ENCODE data around the gene PLPP1. TPM values are rescaled to one million over a fixed set of nuclear protein-coding genes. Genes with fewer than 3 reads are reported as not detected.
A peak's percentile ranks its signal among the peaks of the same experiment; 100 is the strongest.

PLPP1 gene
- total RNA-seq, 3 donors from 2014 or later, result 88.8 to 132 (median 122) TPM

GRCh38 chr5:55524816-55525215 is 9.9 kb downstream of the PLPP1 start:
- no peak for DNase-seq
- no peaks in the 10 kb centered on the region for H3K9me3 ChIP-seq

DNA sequence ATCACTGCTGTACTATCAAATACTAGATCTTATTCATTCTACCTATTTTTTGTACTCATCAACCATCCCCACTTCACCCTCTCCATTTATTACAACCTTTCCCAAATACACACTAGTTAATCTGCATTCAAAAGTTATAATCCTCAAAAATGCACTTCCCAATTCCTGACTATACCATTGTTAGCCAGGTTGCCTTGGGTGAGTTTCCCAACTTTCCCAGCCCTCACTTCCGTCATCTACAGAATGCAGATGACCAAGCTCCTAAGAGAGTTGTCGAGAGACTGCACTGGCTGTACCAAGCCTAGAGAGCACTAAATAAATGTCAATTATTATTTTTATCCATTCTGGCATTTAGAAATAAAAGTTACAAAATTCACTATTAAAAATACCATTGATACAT is 11.5 kb downstream of the PLPP1 start:
- intact Hi-C loops (cut with DNase I, micrococcal nuclease), result loop anchor here in 1 of 2 donors (10.0 kb wide), 1 partner anchor 118 kb away; no protein-coding TSS in a partner anchor
- TF ChIP-seq, protein P1, sequence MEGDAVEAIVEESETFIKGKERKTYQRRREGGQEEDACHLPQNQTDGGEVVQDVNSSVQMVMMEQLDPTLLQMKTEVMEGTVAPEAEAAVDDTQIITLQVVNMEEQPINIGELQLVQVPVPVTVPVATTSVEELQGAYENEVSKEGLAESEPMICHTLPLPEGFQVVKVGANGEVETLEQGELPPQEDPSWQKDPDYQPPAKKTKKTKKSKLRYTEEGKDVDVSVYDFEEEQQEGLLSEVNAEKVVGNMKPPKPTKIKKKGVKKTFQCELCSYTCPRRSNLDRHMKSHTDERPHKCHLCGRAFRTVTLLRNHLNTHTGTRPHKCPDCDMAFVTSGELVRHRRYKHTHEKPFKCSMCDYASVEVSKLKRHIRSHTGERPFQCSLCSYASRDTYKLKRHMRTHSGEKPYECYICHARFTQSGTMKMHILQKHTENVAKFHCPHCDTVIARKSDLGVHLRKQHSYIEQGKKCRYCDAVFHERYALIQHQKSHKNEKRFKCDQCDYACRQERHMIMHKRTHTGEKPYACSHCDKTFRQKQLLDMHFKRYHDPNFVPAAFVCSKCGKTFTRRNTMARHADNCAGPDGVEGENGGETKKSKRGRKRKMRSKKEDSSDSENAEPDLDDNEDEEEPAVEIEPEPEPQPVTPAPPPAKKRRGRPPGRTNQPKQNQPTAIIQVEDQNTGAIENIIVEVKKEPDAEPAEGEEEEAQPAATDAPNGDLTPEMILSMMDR (IDR thresholded peaks at IDR 0.05), result no peak
- H3K4me1 ChIP-seq (ENCODE audit: low read depth), result peaks cover 40% of the 10 kb centered on the region

More at GRCh38 chr5:55524816-55525215, 9.9 kb downstream of the PLPP1 start:
- Histone ChIP-seq H3K4me1 (ENCODE audit: low read depth) (peaks cover 30% of the 10 kb centered on the region), H3K4me3 (no peak overlapping the region), H3K36me3 (ENCODE audit: low read depth) (no peaks in the 10 kb centered on the region)
- ATAC-seq, result no peak
- TF ChIP-seq, protein P1 (IDR thresholded peaks at IDR 0.05), result no peak
- intact Hi-C loops (cut with DNase I, micrococcal nuclease), result loop anchor here in 1 of 2 donors (10.0 kb wide), 1 partner anchor 120 kb away; no protein-coding TSS in a partner anchor

GRCh38 chr5:55521881-55522280 is 12.9 kb downstream of the PLPP1 start:
- ATAC-seq (peak; percentile 35), DNase-seq (no peak)
- TF ChIP-seq, protein P1 (IDR thresholded peaks at IDR 0.05), result no peak
- intact Hi-C loops (cut with DNase I, micrococcal nuclease), result loop anchor here in 1 of 2 donors (10.0 kb wide), 1 partner anchor 117 kb away; no protein-coding TSS in a partner anchor
- Histone ChIP-seq H3K9me3 (no peaks in the 10 kb centered on the region), H3K36me3 (ENCODE audit: low read depth) (no peaks in the 10 kb centered on the region), H3K4me3 (no peak overlapping the region), H3K4me1 (ENCODE audit: low read depth) (peaks cover 54% of the 10 kb centered on the region)

More for the DNA sequence above, 11.5 kb downstream of the PLPP1 start:
- ATAC-seq (no peak), DNase-seq (no peak)
- Histone ChIP-seq H3K4me3 (no peak overlapping the region), H3K36me3 (ENCODE audit: low read depth) (no peaks in the 10 kb centered on the region), H3K9me3 (no peaks in the 10 kb centered on the region)

- TF ChIP-seq, protein P1 (IDR thresholded peaks at IDR 0.05), result no peak
- intact Hi-C loops (cut with DNase I, micrococcal nuclease), result loop anchor here in 1 of 2 donors (10.0 kb wide), 1 partner anchor 115 kb away; no protein-coding TSS in a partner anchor
- Histone ChIP-seq H3K4me3 (no peak overlapping the region), H3K36me3 (ENCODE audit: low read depth) (no peaks in the 10 kb centered on the region), H3K9me3 (no peaks in the 10 kb centered on the region), H3K4me1 (ENCODE audit: low read depth) (peaks cover 67% of the 10 kb centered on the region)
- DNase-seq (no peak), ATAC-seq (peak; percentile 73)
These were observed 14.5 kb downstream of the PLPP1 start for GRCh38 chr5:55520117-55520839.

- no peak for DNase-seq
- intact Hi-C loops (cut with DNase I, micrococcal nuclease), result no loop called here
- ATAC-seq, result peak; percentile 60
- Histone ChIP-seq H3K36me3 (ENCODE audit: low read depth) (no peaks in the 10 kb centered on the region), H3K4me3 (no peak overlapping the region), H3K4me1 (ENCODE audit: low read depth) (peaks cover 78% of the 10 kb centered on the region), H3K9me3 (no peaks in the 10 kb centered on the region)
- TF ChIP-seq, protein P1 (IDR thresholded peaks at IDR 0.05), result no peak
These were observed 15.9 kb downstream of the PLPP1 start for GRCh38 chr5:55518831-55519390.

Data from mucosa of descending colon (tissue), 3 donors.